ENCODE data around the gene CRYGS.

DNA sequence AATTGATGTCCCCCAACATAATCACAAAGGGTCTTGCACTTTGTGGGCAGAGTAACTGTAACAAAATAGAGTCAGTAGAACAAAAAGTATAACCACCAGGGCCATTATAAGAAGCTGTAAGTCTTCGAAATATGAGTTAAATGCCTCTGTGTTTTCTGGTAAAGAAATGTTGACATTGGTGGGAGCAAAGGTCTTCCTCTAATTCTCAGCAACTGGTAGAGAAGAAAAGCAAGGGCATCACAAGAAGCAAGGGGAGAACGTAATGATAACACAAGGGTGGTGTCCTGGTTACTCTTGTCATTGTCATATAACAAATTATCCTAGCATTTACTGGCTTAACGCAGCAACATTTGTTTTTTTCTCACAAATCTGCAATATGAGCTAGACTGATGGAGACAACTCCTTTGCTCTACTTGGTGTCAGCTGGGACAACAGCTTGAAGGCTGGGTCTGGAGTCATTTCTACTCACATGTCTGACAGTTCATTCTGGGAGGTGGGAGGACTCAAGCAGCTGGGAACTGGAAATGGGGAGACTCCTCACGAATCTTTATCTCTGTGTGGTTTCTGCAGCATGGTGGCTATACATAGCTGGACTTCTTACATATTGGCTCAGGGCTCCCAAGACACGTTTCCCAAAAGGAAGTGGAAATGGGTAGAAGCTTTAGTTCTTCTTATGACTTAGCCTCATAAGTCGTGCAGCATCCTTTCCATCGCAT lies 46.6 kb upstream of the CRYGS start:
- TF ChIP-seq CTCF (IDR thresholded peaks at IDR 0.05) (no peak), POLR2A (IDR thresholded peaks at IDR 0.05) (no peak)
